Measurements from ENCODE around the gene LY6G6F.

DNA sequence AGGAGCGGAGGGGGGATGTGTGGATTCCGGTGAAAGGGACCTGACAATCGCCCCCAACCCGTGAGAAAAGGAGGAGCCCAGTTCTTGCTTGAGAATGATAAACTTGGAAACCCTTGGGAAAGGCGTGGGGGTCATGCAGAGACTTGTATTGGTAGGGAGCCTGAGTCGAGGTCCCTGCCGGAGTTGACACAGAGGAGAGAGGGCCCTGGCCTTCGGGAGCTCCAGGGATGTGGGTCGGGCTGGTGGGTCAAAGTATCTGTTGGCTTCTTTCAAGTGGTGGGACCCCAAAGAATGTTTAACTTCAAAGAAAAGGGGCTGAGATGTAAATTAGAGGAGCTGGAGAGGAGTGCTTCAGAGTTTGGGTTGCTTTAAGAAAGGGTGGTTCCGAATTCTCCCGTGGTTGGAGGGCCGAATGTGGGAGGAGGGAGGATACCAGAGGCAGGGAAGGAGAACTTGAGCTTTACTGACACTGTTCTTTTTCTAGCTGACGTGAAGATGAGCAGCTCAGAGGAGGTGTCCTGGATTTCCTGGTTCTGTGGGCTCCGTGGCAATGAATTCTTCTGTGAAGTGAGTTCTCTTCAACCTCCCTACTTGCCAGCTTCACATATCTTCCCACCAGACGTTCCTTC is 40.2 kb upstream of the LY6G6F start:
- TF ChIP-seq POLR2A (IDR thresholded peaks at IDR 0.05; ENCODE audit: low read length) (no peak), NPAS2 (CRISPR knock-in tag; IDR thresholded peaks at IDR 0.05; ENCODE audit: borderline replicate concordance) (no peak), MAZ (IDR thresholded peaks at IDR 0.05; ENCODE audit: borderline replicate concordance, low read depth, low read length) (no peak), EP300 (IDR thresholded peaks at IDR 0.05) (no peak), ESRRA (IDR thresholded peaks at IDR 0.05; ENCODE audit: borderline replicate concordance, low read length) (no peak), JUN (IDR thresholded peaks at IDR 0.05) (no peak), CHD2 (IDR thresholded peaks at IDR 0.05; ENCODE audit: low read length, partially characterized antibody) (no peak)
- TF ChIP-seq, protein P1, sequence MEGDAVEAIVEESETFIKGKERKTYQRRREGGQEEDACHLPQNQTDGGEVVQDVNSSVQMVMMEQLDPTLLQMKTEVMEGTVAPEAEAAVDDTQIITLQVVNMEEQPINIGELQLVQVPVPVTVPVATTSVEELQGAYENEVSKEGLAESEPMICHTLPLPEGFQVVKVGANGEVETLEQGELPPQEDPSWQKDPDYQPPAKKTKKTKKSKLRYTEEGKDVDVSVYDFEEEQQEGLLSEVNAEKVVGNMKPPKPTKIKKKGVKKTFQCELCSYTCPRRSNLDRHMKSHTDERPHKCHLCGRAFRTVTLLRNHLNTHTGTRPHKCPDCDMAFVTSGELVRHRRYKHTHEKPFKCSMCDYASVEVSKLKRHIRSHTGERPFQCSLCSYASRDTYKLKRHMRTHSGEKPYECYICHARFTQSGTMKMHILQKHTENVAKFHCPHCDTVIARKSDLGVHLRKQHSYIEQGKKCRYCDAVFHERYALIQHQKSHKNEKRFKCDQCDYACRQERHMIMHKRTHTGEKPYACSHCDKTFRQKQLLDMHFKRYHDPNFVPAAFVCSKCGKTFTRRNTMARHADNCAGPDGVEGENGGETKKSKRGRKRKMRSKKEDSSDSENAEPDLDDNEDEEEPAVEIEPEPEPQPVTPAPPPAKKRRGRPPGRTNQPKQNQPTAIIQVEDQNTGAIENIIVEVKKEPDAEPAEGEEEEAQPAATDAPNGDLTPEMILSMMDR (IDR thresholded peaks at IDR 0.05) = no peak
- TF ChIP-seq, protein P2, sequence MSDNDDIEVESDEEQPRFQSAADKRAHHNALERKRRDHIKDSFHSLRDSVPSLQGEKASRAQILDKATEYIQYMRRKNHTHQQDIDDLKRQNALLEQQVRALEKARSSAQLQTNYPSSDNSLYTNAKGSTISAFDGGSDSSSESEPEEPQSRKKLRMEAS (IDR thresholded peaks at IDR 0.05) = no peak
- TF ChIP-seq, protein P3, sequence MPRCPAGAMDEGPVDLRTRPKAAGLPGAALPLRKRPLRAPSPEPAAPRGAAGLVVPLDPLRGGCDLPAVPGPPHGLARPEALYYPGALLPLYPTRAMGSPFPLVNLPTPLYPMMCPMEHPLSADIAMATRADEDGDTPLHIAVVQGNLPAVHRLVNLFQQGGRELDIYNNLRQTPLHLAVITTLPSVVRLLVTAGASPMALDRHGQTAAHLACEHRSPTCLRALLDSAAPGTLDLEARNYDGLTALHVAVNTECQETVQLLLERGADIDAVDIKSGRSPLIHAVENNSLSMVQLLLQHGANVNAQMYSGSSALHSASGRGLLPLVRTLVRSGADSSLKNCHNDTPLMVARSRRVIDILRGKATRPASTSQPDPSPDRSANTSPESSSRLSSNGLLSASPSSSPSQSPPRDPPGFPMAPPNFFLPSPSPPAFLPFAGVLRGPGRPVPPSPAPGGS (IDR thresholded peaks at IDR 0.05) = no peak
